Measurements from ENCODE around the gene MEIOB.

DNA sequence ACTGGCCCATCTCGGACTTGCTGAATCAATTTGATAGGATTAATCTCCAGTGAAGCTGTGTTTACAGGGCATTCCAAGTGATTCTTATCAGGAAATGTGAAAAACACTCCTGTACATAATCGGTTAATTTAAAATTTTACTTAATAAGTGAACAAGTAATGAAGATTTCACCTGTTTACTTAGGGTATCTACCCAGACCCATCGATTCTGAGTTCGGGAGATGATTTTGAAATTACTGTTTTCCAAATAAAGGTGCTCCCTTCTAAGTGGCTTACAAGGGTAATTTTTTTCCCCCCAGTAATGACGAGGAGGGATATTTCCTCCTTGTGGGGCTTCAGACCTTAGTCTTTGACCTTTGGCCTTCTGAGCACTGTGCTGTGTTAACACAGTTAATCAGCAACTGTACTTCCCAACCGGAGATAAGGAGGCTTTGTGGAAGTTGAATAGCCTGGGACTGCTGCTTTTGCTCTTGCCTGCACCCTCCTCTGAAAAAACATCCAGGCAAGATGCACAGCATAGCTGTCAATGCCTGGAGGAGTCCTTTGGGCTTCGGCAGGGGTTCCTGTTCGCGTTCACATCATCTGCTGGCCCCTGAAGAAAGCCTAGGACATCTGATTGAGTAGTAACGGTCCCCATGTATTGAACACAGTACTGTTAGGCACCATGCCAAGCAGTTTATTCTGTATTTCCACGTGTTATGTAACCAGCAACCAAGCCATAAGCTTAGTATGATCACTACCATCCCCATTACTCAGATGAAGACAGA, 43.1 kb downstream of the MEIOB start:
- TF ChIP-seq, protein P1, sequence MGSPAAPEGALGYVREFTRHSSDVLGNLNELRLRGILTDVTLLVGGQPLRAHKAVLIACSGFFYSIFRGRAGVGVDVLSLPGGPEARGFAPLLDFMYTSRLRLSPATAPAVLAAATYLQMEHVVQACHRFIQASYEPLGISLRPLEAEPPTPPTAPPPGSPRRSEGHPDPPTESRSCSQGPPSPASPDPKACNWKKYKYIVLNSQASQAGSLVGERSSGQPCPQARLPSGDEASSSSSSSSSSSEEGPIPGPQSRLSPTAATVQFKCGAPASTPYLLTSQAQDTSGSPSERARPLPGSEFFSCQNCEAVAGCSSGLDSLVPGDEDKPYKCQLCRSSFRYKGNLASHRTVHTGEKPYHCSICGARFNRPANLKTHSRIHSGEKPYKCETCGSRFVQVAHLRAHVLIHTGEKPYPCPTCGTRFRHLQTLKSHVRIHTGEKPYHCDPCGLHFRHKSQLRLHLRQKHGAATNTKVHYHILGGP (tag by site-specific recombination; IDR thresholded peaks at IDR 0.05): no peak
- TF ChIP-seq, protein P2, sequence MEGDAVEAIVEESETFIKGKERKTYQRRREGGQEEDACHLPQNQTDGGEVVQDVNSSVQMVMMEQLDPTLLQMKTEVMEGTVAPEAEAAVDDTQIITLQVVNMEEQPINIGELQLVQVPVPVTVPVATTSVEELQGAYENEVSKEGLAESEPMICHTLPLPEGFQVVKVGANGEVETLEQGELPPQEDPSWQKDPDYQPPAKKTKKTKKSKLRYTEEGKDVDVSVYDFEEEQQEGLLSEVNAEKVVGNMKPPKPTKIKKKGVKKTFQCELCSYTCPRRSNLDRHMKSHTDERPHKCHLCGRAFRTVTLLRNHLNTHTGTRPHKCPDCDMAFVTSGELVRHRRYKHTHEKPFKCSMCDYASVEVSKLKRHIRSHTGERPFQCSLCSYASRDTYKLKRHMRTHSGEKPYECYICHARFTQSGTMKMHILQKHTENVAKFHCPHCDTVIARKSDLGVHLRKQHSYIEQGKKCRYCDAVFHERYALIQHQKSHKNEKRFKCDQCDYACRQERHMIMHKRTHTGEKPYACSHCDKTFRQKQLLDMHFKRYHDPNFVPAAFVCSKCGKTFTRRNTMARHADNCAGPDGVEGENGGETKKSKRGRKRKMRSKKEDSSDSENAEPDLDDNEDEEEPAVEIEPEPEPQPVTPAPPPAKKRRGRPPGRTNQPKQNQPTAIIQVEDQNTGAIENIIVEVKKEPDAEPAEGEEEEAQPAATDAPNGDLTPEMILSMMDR (tag by site-specific recombination; IDR thresholded peaks at IDR 0.05): no peak
- TF ChIP-seq, protein P3, sequence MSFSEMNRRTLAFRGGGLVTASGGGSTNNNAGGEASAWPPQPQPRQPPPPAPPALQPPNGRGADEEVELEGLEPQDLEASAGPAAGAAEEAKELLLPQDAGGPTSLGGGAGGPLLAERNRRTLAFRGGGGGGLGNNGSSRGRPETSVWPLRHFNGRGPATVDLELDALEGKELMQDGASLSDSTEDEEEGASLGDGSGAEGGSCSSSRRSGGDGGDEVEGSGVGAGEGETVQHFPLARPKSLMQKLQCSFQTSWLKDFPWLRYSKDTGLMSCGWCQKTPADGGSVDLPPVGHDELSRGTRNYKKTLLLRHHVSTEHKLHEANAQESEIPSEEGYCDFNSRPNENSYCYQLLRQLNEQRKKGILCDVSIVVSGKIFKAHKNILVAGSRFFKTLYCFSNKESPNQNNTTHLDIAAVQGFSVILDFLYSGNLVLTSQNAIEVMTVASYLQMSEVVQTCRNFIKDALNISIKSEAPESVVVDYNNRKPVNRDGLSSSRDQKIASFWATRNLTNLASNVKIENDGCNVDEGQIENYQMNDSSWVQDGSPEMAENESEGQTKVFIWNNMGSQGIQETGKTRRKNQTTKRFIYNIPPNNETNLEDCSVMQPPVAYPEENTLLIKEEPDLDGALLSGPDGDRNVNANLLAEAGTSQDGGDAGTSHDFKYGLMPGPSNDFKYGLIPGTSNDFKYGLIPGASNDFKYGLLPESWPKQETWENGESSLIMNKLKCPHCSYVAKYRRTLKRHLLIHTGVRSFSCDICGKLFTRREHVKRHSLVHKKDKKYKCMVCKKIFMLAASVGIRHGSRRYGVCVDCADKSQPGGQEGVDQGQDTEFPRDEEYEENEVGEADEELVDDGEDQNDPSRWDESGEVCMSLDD (tag by site-specific recombination; IDR thresholded peaks at IDR 0.05): no peak
- TF ChIP-seq ZNF571 (tag by site-specific recombination; IDR thresholded peaks at IDR 0.05) (no peak), KLF9 (tag by site-specific recombination; IDR thresholded peaks at IDR 0.05; ENCODE audit: low read depth) (no peak), RBAK (tag by site-specific recombination; IDR thresholded peaks at IDR 0.05) (no peak), MYNN (tag by site-specific recombination; IDR thresholded peaks at IDR 0.05; ENCODE audit: borderline replicate concordance) (no peak), ZNF311 (tag by site-specific recombination; IDR thresholded peaks at IDR 0.05; ENCODE audit: borderline replicate concordance) (no peak), ZBTB7A (tag by site-specific recombination; IDR thresholded peaks at IDR 0.05; ENCODE audit: low read depth) (no peak), ZNF423 (tag by site-specific recombination; IDR thresholded peaks at IDR 0.05) (no peak), ZNF133 (tag by site-specific recombination; IDR thresholded peaks at IDR 0.05) (no peak), YY1 (tag by site-specific recombination; IDR thresholded peaks at IDR 0.05) (no peak)
- TF ChIP-seq, protein P4, sequence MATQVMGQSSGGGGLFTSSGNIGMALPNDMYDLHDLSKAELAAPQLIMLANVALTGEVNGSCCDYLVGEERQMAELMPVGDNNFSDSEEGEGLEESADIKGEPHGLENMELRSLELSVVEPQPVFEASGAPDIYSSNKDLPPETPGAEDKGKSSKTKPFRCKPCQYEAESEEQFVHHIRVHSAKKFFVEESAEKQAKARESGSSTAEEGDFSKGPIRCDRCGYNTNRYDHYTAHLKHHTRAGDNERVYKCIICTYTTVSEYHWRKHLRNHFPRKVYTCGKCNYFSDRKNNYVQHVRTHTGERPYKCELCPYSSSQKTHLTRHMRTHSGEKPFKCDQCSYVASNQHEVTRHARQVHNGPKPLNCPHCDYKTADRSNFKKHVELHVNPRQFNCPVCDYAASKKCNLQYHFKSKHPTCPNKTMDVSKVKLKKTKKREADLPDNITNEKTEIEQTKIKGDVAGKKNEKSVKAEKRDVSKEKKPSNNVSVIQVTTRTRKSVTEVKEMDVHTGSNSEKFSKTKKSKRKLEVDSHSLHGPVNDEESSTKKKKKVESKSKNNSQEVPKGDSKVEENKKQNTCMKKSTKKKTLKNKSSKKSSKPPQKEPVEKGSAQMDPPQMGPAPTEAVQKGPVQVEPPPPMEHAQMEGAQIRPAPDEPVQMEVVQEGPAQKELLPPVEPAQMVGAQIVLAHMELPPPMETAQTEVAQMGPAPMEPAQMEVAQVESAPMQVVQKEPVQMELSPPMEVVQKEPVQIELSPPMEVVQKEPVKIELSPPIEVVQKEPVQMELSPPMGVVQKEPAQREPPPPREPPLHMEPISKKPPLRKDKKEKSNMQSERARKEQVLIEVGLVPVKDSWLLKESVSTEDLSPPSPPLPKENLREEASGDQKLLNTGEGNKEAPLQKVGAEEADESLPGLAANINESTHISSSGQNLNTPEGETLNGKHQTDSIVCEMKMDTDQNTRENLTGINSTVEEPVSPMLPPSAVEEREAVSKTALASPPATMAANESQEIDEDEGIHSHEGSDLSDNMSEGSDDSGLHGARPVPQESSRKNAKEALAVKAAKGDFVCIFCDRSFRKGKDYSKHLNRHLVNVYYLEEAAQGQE (tag by site-specific recombination; IDR thresholded peaks at IDR 0.05): no peak
